Measurements from ENCODE around the gene LRP1.

LRP1 gene

GRCh38 chr12:57192920-57193319, 64.6 kb downstream of the LRP1 start:
- Histone ChIP-seq H3K27me3 (ENCODE audit: control insufficient read depth, insufficient read depth, low read length) (no peaks in the 10 kb centered on the region), H3K4me3 (ENCODE audit: low read depth, low read length) (no peak overlapping the region), H3K9me3 (ENCODE audit: control insufficient read depth, insufficient read depth, low read depth, low read length) (no peaks in the 10 kb centered on the region), H3K27ac (ENCODE audit: low read depth, low read length) (no peak overlapping the region), H3K4me1 (ENCODE audit: control insufficient read depth, insufficient read depth, low read length) (no peaks in the 10 kb centered on the region), H3K9ac (ENCODE audit: low read length) (no peak overlapping the region), H3K36me3 (ENCODE audit: control insufficient read depth, insufficient read depth, low read length) (peaks cover 100% of the 10 kb centered on the region)

- no peak overlapping the region for H3K4me3 ChIP-seq (ENCODE audit: low read depth, low read length)
- H3K27me3 ChIP-seq (ENCODE audit: control insufficient read depth, insufficient read depth, low read length), result no peaks in the 10 kb centered on the region
- H3K9me3 ChIP-seq (ENCODE audit: control insufficient read depth, insufficient read depth, low read depth, low read length), result no peaks in the 10 kb centered on the region
- peaks cover 100% of the 10 kb centered on the region for H3K36me3 ChIP-seq (ENCODE audit: control insufficient read depth, insufficient read depth, low read length)
- H3K4me1 ChIP-seq (ENCODE audit: control insufficient read depth, insufficient read depth, low read length), result no peaks in the 10 kb centered on the region
- H3K9ac ChIP-seq (ENCODE audit: low read length), result no peak overlapping the region
- H3K27ac ChIP-seq (ENCODE audit: low read depth, low read length), result no peak overlapping the region
Observed at GRCh38 chr12:57193706-57194245, 65.5 kb downstream of the LRP1 start.

- Histone ChIP-seq H3K9ac (ENCODE audit: low read length) (no peak overlapping the region), H3K9me3 (ENCODE audit: control insufficient read depth, insufficient read depth, low read depth, low read length) (no peaks in the 10 kb centered on the region), H3K27me3 (ENCODE audit: control insufficient read depth, insufficient read depth, low read length) (no peaks in the 10 kb centered on the region), H3K4me3 (ENCODE audit: low read depth, low read length) (no peak overlapping the region), H3K36me3 (ENCODE audit: control insufficient read depth, insufficient read depth, low read length) (peaks cover 100% of the 10 kb centered on the region), H3K27ac (ENCODE audit: low read depth, low read length) (no peak overlapping the region), H3K4me1 (ENCODE audit: control insufficient read depth, insufficient read depth, low read length) (no peaks in the 10 kb centered on the region)
Observed at GRCh38 chr12:57194253-57194652, 66.0 kb downstream of the LRP1 start.

- Histone ChIP-seq H3K4me3 (ENCODE audit: low read depth, low read length) (no peak overlapping the region), H3K9me3 (ENCODE audit: control insufficient read depth, insufficient read depth, low read depth, low read length) (no peaks in the 10 kb centered on the region), H3K9ac (ENCODE audit: low read length) (no peak overlapping the region), H3K4me1 (ENCODE audit: control insufficient read depth, insufficient read depth, low read length) (no peaks in the 10 kb centered on the region), H3K27ac (ENCODE audit: low read depth, low read length) (no peak overlapping the region), H3K27me3 (ENCODE audit: control insufficient read depth, insufficient read depth, low read length) (no peaks in the 10 kb centered on the region), H3K36me3 (ENCODE audit: control insufficient read depth, insufficient read depth, low read length) (peaks cover 100% of the 10 kb centered on the region)
Observed at GRCh38 chr12:57195186-57195585, 66.9 kb downstream of the LRP1 start.

- H3K36me3 ChIP-seq (ENCODE audit: control insufficient read depth, insufficient read depth, low read length), result peaks cover 100% of the 10 kb centered on the region
- no peak overlapping the region for H3K9ac ChIP-seq (ENCODE audit: low read length)
- no peaks in the 10 kb centered on the region for H3K27me3 ChIP-seq (ENCODE audit: control insufficient read depth, insufficient read depth, low read length)
- no peak overlapping the region for H3K4me3 ChIP-seq (ENCODE audit: low read depth, low read length)
- H3K9me3 ChIP-seq (ENCODE audit: control insufficient read depth, insufficient read depth, low read depth, low read length), result no peaks in the 10 kb centered on the region
- H3K27ac ChIP-seq (ENCODE audit: low read depth, low read length), result no peak overlapping the region
- H3K4me1 ChIP-seq (ENCODE audit: control insufficient read depth, insufficient read depth, low read length), result no peaks in the 10 kb centered on the region
Observed at GRCh38 chr12:57195611-57196371, 67.5 kb downstream of the LRP1 start.

- Histone ChIP-seq H3K27me3 (ENCODE audit: control insufficient read depth, insufficient read depth, low read length) (no peaks in the 10 kb centered on the region), H3K4me1 (ENCODE audit: control insufficient read depth, insufficient read depth, low read length) (no peaks in the 10 kb centered on the region), H3K9ac (ENCODE audit: low read length) (no peak overlapping the region), H3K27ac (ENCODE audit: low read depth, low read length) (no peak overlapping the region), H3K4me3 (ENCODE audit: low read depth, low read length) (no peak overlapping the region), H3K9me3 (ENCODE audit: control insufficient read depth, insufficient read depth, low read depth, low read length) (no peaks in the 10 kb centered on the region), H3K36me3 (ENCODE audit: control insufficient read depth, insufficient read depth, low read length) (peaks cover 100% of the 10 kb centered on the region)
Observed at GRCh38 chr12:57196439-57196838, 68.2 kb downstream of the LRP1 start.

- Histone ChIP-seq H3K9me3 (ENCODE audit: control insufficient read depth, insufficient read depth, low read depth, low read length) (no peaks in the 10 kb centered on the region), H3K4me1 (ENCODE audit: control insufficient read depth, insufficient read depth, low read length) (no peaks in the 10 kb centered on the region), H3K4me3 (ENCODE audit: low read depth, low read length) (no peak overlapping the region), H3K9ac (ENCODE audit: low read length) (no peak overlapping the region), H3K36me3 (ENCODE audit: control insufficient read depth, insufficient read depth, low read length) (peaks cover 100% of the 10 kb centered on the region), H3K27ac (ENCODE audit: low read depth, low read length) (no peak overlapping the region), H3K27me3 (ENCODE audit: control insufficient read depth, insufficient read depth, low read length) (no peaks in the 10 kb centered on the region)
Observed at GRCh38 chr12:57196956-57197355, 68.7 kb downstream of the LRP1 start.

- no peak overlapping the region for H3K27ac ChIP-seq (ENCODE audit: low read depth, low read length)
- H3K9me3 ChIP-seq (ENCODE audit: control insufficient read depth, insufficient read depth, low read depth, low read length), result no peaks in the 10 kb centered on the region
- H3K27me3 ChIP-seq (ENCODE audit: control insufficient read depth, insufficient read depth, low read length), result no peaks in the 10 kb centered on the region
- H3K4me1 ChIP-seq (ENCODE audit: control insufficient read depth, insufficient read depth, low read length), result no peaks in the 10 kb centered on the region
- no peak overlapping the region for H3K9ac ChIP-seq (ENCODE audit: low read length)
- H3K36me3 ChIP-seq (ENCODE audit: control insufficient read depth, insufficient read depth, low read length), result peaks cover 99% of the 10 kb centered on the region
- no peak overlapping the region for H3K4me3 ChIP-seq (ENCODE audit: low read depth, low read length)
Observed at GRCh38 chr12:57198329-57198728, 70.0 kb downstream of the LRP1 start.

- no peak overlapping the region for H3K9ac ChIP-seq (ENCODE audit: low read length)
- H3K27ac ChIP-seq (ENCODE audit: low read depth, low read length), result no peak overlapping the region
- no peak overlapping the region for H3K4me3 ChIP-seq (ENCODE audit: low read depth, low read length)
- no peaks in the 10 kb centered on the region for H3K4me1 ChIP-seq (ENCODE audit: control insufficient read depth, insufficient read depth, low read length)
- no peaks in the 10 kb centered on the region for H3K27me3 ChIP-seq (ENCODE audit: control insufficient read depth, insufficient read depth, low read length)
- H3K9me3 ChIP-seq (ENCODE audit: control insufficient read depth, insufficient read depth, low read depth, low read length), result no peaks in the 10 kb centered on the region
- peaks cover 99% of the 10 kb centered on the region for H3K36me3 ChIP-seq (ENCODE audit: control insufficient read depth, insufficient read depth, low read length)
Observed at GRCh38 chr12:57199191-57199590, 70.9 kb downstream of the LRP1 start.

GRCh38 chr12:57200497-57200896, 72.2 kb downstream of the LRP1 start:
- Histone ChIP-seq H3K4me1 (ENCODE audit: control insufficient read depth, insufficient read depth, low read length) (no peaks in the 10 kb centered on the region), H3K27me3 (ENCODE audit: control insufficient read depth, insufficient read depth, low read length) (no peaks in the 10 kb centered on the region), H3K4me3 (ENCODE audit: low read depth, low read length) (no peak overlapping the region), H3K36me3 (ENCODE audit: control insufficient read depth, insufficient read depth, low read length) (peaks cover 99% of the 10 kb centered on the region), H3K9ac (ENCODE audit: low read length) (no peak overlapping the region), H3K9me3 (ENCODE audit: control insufficient read depth, insufficient read depth, low read depth, low read length) (no peaks in the 10 kb centered on the region), H3K27ac (ENCODE audit: low read depth, low read length) (no peak overlapping the region)

GRCh38 chr12:57201219-57201618, 72.9 kb downstream of the LRP1 start:
- H3K4me1 ChIP-seq (ENCODE audit: control insufficient read depth, insufficient read depth, low read length), result no peaks in the 10 kb centered on the region
- H3K36me3 ChIP-seq (ENCODE audit: control insufficient read depth, insufficient read depth, low read length), result peaks cover 99% of the 10 kb centered on the region

More at GRCh38 chr12:57201219-57201618, 72.9 kb downstream of the LRP1 start:
- Histone ChIP-seq H3K4me3 (ENCODE audit: low read depth, low read length) (no peak overlapping the region), H3K27ac (ENCODE audit: low read depth, low read length) (no peak overlapping the region), H3K9me3 (ENCODE audit: control insufficient read depth, insufficient read depth, low read depth, low read length) (no peaks in the 10 kb centered on the region), H3K27me3 (ENCODE audit: control insufficient read depth, insufficient read depth, low read length) (no peaks in the 10 kb centered on the region), H3K9ac (ENCODE audit: low read length) (no peak overlapping the region)

All from HUES6 (cell line).